Activated CD4-positive, alpha-beta memory T cell treated with anti-CD3 and anti-CD28 coated beads for 36 hours (primary cell): ENCODE data around the gene KAZALD1. TPM values are rescaled to one million over a fixed set of nuclear protein-coding genes. Genes with fewer than 3 reads are reported as not detected.
"Not testable (repeated sequence)": the region's sequence is repeated elsewhere in the genome, so short reads cannot be mapped to it uniquely, and the experiment has no call there.

Source experiments
- CTCF ChIA-PET: fragments of 350-600 bp; sonication (Branson Sonifier 250); formaldehyde crosslinking; loops from one replicate; lab custom pipeline; 2021; ENCODE audit warnings: antibody characterized with exemption, inconsistent platforms; lab: Charles Lee
- POLR2A ChIA-PET: fragments of 350-600 bp; sonication (Branson Sonifier 250); formaldehyde crosslinking; loops from one replicate; lab custom pipeline; 2021; ENCODE audit warnings: antibody characterized with exemption; lab: Charles Lee
- DNase-seq: peaks from one replicate; pipeline ENCODE4 v3.0.0-alpha.2; 2020
- H3K27ac Mint-ChIP-seq: one replicate; pipeline ENCODE4 v1.8.0; 2021; ENCODE audit warnings: mixed read lengths
- H3K27me3 Mint-ChIP-seq: one replicate; pipeline ENCODE4 v1.8.0; 2021; ENCODE audit warnings: mixed read lengths
- H3K36me3 Mint-ChIP-seq: one replicate; pipeline ENCODE4 v1.8.0; 2021; ENCODE audit warnings: mixed read lengths
- H3K4me1 Mint-ChIP-seq: one replicate; pipeline ENCODE4 v1.8.0; 2021; ENCODE audit warnings: low read depth, mixed read lengths
- H3K4me3 Mint-ChIP-seq: one replicate; pipeline ENCODE4 v1.8.0; 2021; ENCODE audit warnings: mild to moderate bottlenecking, mixed read lengths
- H3K9me3 Mint-ChIP-seq: one replicate; pipeline ENCODE4 v1.8.0; 2021; ENCODE audit warnings: mixed read lengths
- intact Hi-C: fragments of 100-400 bp; cut with micrococcal nuclease; formaldehyde crosslinking; loops from one replicate; pipeline ENCODE4 v1.15.1; 2023
- total RNA-seq, 2 experiments: library from RNA; stranded (reverse); gene quantifications; one replicate each; pipeline ENCODE4 v1.2.3, GENCODE V29; 2021

KAZALD1 gene
- total RNA-seq, 2 experiments from 2014 or later: 0.58 to 1.3 TPM

DNA sequence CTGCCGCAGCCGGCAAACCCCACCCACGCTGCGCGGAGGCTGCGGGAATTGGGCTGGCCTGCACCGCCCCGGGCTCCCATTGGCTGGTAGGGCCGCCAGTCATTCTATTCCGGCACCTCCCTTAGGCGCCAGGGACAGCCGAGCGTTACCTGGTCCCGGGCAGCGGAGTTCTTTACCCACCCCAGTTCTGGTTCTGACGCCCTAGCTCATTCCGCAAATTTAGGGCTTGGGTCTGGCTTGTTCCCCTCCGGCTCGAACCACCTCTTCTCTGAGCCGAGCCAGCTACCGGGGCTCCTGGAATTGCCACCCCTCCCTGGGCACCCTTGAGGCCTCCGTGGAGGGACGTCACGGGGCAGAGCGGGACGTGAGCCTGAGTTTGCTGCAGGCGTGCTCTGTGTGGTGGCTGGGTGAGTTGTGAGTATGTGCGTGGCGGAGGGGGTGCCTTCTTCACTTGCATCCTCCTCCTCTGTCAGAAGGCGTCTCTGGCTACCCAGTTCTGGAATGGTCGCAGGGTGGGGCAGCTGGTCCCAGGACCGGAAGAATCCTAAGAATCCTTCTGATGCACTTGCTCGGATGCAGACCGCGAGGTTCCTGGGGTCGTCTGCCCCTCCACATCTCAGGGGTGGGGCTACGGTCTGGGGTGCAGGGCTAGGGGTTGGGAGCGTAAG lies 30.5 kb upstream of the KAZALD1 start, which contains the start of the genes PDZD7 and SFXN3:
Gene PDZD7 (minus strand): TSS at position 2 of the 668 bp plus-strand sequence. CDS start 910 bp downstream, outside the sequence.
Gene SFXN3 (plus strand): TSS at position 107 of the 668 bp plus-strand sequence. CDS start 3,461 bp downstream, outside the sequence.
- H3K9me3 Mint-ChIP-seq: no peaks in the 10 kb centered on the region
- intact Hi-C loops: loop anchor here (2.0 to 5.0 kb wide), 2 partner anchors 18 to 119 kb away; partner anchors contain the start of gene SLF2

DNA sequence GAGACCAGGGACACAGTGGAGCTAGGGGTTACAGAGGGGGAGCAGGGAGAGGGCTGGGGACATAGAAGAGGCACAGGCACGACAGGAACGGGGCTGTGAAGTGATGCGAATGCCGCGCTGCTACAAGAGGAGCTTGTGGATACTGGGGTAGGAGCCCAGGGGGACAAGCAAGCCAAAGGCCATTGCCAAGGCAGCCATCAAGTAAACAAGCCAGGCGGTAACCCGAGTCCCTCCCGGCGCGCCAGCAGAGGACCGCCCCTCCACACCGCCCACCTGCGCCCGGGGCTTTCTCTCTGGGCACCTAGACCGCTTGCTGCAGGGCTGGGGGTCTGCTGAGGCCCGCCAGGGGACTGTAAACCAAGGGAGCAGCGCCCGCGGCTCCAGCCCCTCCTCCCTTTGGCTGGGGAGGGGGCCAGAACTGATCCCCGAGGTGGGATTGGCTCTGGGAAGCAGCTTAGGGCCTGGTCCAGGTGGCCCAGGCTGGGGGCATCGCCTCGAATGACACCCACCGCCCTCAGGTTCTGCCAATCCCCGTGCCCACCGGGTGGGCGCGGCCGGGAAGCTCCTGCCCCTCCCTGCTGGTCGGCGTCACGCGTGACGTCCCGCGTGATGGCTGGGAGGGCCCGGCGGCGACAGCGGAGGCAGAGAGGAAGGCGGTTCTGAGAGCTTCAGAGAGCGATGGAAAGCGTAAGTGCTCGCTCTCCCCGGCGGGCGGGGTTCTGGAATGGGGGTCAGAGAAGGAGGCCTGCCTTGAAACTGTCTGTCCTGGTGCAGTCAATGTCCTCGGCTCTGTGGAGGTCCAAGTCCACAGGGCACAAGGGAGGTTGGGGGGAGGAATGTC lies 29.8 kb upstream of the KAZALD1 start:
- peak overlapping the region; percentile 88 for H3K27ac Mint-ChIP-seq
- POLR2A ChIA-PET: interaction anchor here (0.9 to 3.0 kb wide), 9 partner anchors 10 to 45 kb away, joined by 3 to 14 read pairs (median 5); partner anchors contain the start of genes KAZALD1 and LZTS2
- peaks cover 6% of the 10 kb centered on the region for H3K36me3 Mint-ChIP-seq
- H3K4me1 Mint-ChIP-seq: peaks cover 17% of the 10 kb centered on the region
- peak; percentile 86 for DNase-seq
- no peaks in the 10 kb centered on the region for H3K27me3 Mint-ChIP-seq
- H3K9me3 Mint-ChIP-seq: no peaks in the 10 kb centered on the region
- peak overlapping the region; percentile 79 for H3K4me3 Mint-ChIP-seq
- intact Hi-C loops: loop anchor here (1.0 to 5.0 kb wide), 5 partner anchors 10 to 120 kb away; partner anchors contain the start of gene SLF2
- CTCF ChIA-PET: interaction anchor here (0.7 to 28.4 kb wide), 9 partner anchors 10 to 130 kb away, joined by 3 to 559 read pairs (median 25); partner anchors contain the start of genes KAZALD1 and LZTS2

More for the DNA sequence above, 30.5 kb upstream of the KAZALD1 start, which contains the start of the genes PDZD7 and SFXN3:
- Mint-ChIP-seq H3K27ac (peak within 1 kb of the TSS; percentile 84), H3K4me3 (peak within 1 kb of the TSS; percentile 79), H3K4me1 (peaks cover 17% of the 10 kb centered on the region), H3K27me3 (no peaks in the 10 kb centered on the region), H3K36me3 (peaks cover 6% of the 10 kb centered on the region)
- peak; percentile 98 for DNase-seq
- CTCF ChIA-PET: interaction anchor here (0.6 to 28.4 kb wide), 16 partner anchors 11 to 752 kb away, joined by 3 to 559 read pairs (median 4); partner anchors contain the start of genes KAZALD1, LZTS2 and NPM3
- POLR2A ChIA-PET: interaction anchor here (0.9 to 3.0 kb wide), 9 partner anchors 11 to 45 kb away, joined by 3 to 14 read pairs (median 5); partner anchors contain the start of genes KAZALD1 and LZTS2

GRCh38 chr10:101032637-101033224 lies 29.1 kb upstream of the KAZALD1 start:
- Mint-ChIP-seq H3K4me1 (peaks cover 17% of the 10 kb centered on the region), H3K4me3 (peak overlapping the region; percentile 79), H3K36me3 (peaks cover 8% of the 10 kb centered on the region), H3K9me3 (no peaks in the 10 kb centered on the region), H3K27me3 (no peaks in the 10 kb centered on the region), H3K27ac (peak overlapping the region; percentile 88)
- intact Hi-C loops: loop anchor here (1.0 to 5.0 kb wide), 4 partner anchors 10 to 120 kb away; partner anchors contain the start of gene SLF2
- DNase-seq: peak; percentile 79
- ChIA-PET CTCF (interaction anchor here (1.7 to 28.4 kb wide), 7 partner anchors 9 to 129 kb away, joined by 6 to 559 read pairs (median 28); partner anchors contain the start of gene KAZALD1), POLR2A (interaction anchor here (0.6 to 3.0 kb wide), 7 partner anchors 10 to 36 kb away, joined by 3 to 14 read pairs (median 5); partner anchors contain the start of gene KAZALD1)

DNA sequence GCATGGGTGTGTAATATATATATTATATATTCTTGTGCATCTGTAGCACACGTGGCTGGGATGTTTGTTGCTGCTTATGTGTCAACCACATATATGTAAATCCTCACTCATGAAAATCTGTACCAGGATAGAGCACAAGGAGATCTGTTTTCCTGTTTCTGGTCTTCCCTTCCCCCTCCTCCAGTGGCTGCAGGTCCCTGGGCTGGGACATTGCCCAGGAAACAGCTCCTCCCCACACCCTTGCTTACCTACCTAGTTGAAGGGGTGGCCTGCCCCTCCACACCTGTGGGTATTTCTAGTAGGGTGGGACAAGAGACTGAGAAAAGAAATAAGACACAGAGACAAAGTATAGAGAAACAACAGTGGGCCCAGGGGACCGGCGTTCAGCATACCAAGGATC lies 28.5 kb upstream of the KAZALD1 start:
- ChIA-PET POLR2A (interaction anchor here (0.6 kb wide), 1 partner anchor 16 kb away, joined by 3 read pairs; no protein-coding TSS in a partner anchor), CTCF (interaction anchor here (3.6 to 28.4 kb wide), 4 partner anchors 9 to 36 kb away, joined by 28 to 559 read pairs (median 91); partner anchors contain the start of gene KAZALD1)
- Mint-ChIP-seq H3K9me3 (no peaks in the 10 kb centered on the region), H3K36me3 (peaks cover 8% of the 10 kb centered on the region), H3K4me3 (peak overlapping the region; percentile 9), H3K4me1 (peaks cover 17% of the 10 kb centered on the region), H3K27ac (no peak overlapping the region), H3K27me3 (no peaks in the 10 kb centered on the region)
- no peak for DNase-seq
- intact Hi-C loops: loop anchor here (5.0 kb wide), 1 partner anchor 121 kb away; the partner anchor contains the start of gene SLF2

- not testable (repeated sequence) for DNase-seq, H3K27me3 Mint-ChIP-seq, H3K4me3 Mint-ChIP-seq, H3K27ac Mint-ChIP-seq, H3K9me3 Mint-ChIP-seq, H3K36me3 Mint-ChIP-seq
- peaks cover 17% of the 10 kb centered on the region for H3K4me1 Mint-ChIP-seq
- ChIA-PET POLR2A (interaction anchor here (0.6 kb wide), 1 partner anchor 986 kb away, joined by 4 read pairs; no protein-coding TSS in a partner anchor), CTCF (interaction anchor here (1.1 to 28.4 kb wide), 5 partner anchors 9 to 30 kb away, joined by 3 to 559 read pairs (median 5); partner anchors contain the start of gene KAZALD1)
- intact Hi-C loops: loop anchor here (5.0 kb wide), 1 partner anchor 122 kb away; the partner anchor contains the start of gene SLF2
Measured at GRCh38 chr10:101034404-101034803, 27.4 kb upstream of the KAZALD1 start.

GRCh38 chr10:101035314-101035713 lies 26.5 kb upstream of the KAZALD1 start:
- Mint-ChIP-seq H3K4me1 (peaks cover 17% of the 10 kb centered on the region), H3K27ac (no peak overlapping the region), H3K36me3 (peaks cover 8% of the 10 kb centered on the region), H3K9me3 (no peaks in the 10 kb centered on the region), H3K27me3 (no peaks in the 10 kb centered on the region), H3K4me3 (no peak overlapping the region)
- ChIA-PET CTCF (interaction anchor here (0.7 to 28.4 kb wide), 5 partner anchors 8 to 37 kb away, joined by 3 to 559 read pairs (median 5); partner anchors contain the start of gene KAZALD1), POLR2A (no interaction called here)
- intact Hi-C loops: no loop called here
- no peak for DNase-seq

DNA sequence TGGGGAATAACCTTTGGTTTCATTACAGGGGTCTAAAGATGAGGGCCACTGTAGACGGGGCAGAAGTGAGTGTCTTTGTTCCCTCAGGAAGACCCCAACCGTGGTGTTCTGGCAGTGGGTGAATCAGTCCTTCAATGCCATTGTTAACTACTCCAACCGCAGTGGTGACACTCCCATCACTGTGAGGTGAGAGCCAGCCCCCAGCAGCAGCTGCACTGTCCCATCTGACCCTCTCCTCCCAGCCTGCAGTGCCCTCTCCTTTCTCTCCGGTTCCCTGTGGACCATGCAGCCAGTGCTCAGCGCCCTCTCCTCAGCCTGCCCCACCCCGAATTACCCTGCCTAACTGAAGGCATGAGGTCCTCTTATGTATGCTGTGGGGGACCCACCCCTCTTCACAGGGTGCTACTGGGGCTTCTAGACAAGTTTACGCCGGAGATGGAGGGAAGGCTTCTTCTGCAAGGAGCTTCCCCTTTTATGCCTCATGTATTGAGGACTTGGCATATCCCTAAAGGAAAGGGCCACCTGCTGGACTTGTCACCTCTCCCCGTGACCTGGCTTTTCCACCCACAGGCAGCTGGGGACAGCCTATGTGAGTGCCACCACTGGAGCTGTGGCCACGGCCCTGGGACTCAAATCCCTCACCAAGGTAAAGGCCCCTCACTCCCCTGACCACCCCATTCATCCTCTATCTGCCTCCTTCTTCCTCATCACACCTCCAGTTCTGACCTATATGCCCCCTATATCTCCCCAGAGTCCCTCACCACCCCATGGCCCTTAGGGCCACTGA lies 25.7 kb upstream of the KAZALD1 start:
- Mint-ChIP-seq H3K9me3 (no peaks in the 10 kb centered on the region), H3K27me3 (no peaks in the 10 kb centered on the region), H3K4me3 (no peak overlapping the region), H3K27ac (no peak overlapping the region), H3K4me1 (peaks cover 15% of the 10 kb centered on the region), H3K36me3 (peaks cover 9% of the 10 kb centered on the region)
- no peak for DNase-seq
- intact Hi-C loops: no loop called here
- ChIA-PET CTCF (interaction anchor here (0.7 to 28.4 kb wide), 4 partner anchors 14 to 38 kb away, joined by 3 to 559 read pairs (median 72); partner anchors contain the start of gene KAZALD1), POLR2A (no interaction called here)

GRCh38 chr10:101036726-101037125 lies 25.1 kb upstream of the KAZALD1 start:
- peaks cover 9% of the 10 kb centered on the region for H3K36me3 Mint-ChIP-seq
- H3K4me3 Mint-ChIP-seq: no peak overlapping the region
- DNase-seq: no peak
- ChIA-PET POLR2A (no interaction called here), CTCF (interaction anchor here (1.6 to 28.4 kb wide), 3 partner anchors 14 to 28 kb away, joined by 7 to 559 read pairs (median 137); partner anchors contain the start of gene KAZALD1)
- no peak overlapping the region for H3K27ac Mint-ChIP-seq
- intact Hi-C loops: no loop called here
- H3K27me3 Mint-ChIP-seq: no peaks in the 10 kb centered on the region
- peaks cover 17% of the 10 kb centered on the region for H3K4me1 Mint-ChIP-seq
- H3K9me3 Mint-ChIP-seq: no peaks in the 10 kb centered on the region

DNA sequence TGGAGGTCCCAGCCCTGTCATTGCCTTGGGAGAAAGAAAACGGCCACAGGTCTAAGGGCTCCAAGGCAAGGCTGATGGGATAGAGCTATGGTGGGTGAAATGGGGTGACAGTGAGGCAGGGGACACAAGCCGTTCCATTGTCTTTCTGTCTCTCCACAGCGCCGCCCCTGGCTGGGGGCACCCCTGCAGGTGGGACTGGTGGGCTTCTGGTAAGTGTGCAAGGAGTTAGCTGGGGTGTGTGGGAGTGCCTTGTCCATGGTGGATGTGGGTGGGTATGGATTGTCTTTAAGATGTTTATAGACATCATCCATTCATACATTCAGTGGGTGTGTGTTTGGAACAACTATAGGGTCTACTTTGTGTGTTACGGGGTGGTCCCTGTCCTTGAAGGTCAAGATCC lies 23.3 kb upstream of the KAZALD1 start:
- intact Hi-C loops: no loop called here
- Mint-ChIP-seq H3K36me3 (peaks cover 9% of the 10 kb centered on the region), H3K4me1 (peaks cover 25% of the 10 kb centered on the region), H3K9me3 (no peaks in the 10 kb centered on the region), H3K4me3 (no peak overlapping the region), H3K27ac (no peak overlapping the region), H3K27me3 (no peaks in the 10 kb centered on the region)
- DNase-seq: no peak
- ChIA-PET POLR2A (no interaction called here), CTCF (interaction anchor here (1.0 to 28.4 kb wide), 3 partner anchors 13 to 102 kb away, joined by 3 to 559 read pairs (median 56); partner anchors contain the start of gene KAZALD1)

- ChIA-PET CTCF (interaction anchor here (0.7 to 28.4 kb wide), 5 partner anchors 8 to 102 kb away, joined by 4 to 559 read pairs (median 45); partner anchors contain the start of genes KAZALD1, PDZD7 and SFXN3), POLR2A (no interaction called here)
- intact Hi-C loops: loop anchor here (5.0 kb wide), 1 partner anchor 102 kb away; no protein-coding TSS in a partner anchor
- H3K27ac Mint-ChIP-seq: no peak overlapping the region
- peaks cover 21% of the 10 kb centered on the region for H3K4me1 Mint-ChIP-seq
- no peak overlapping the region for H3K4me3 Mint-ChIP-seq
- no peaks in the 10 kb centered on the region for H3K9me3 Mint-ChIP-seq
- no peaks in the 10 kb centered on the region for H3K27me3 Mint-ChIP-seq
- peaks cover 7% of the 10 kb centered on the region for H3K36me3 Mint-ChIP-seq
- no peak for DNase-seq
Measured at GRCh38 chr10:101040061-101040460, 21.7 kb upstream of the KAZALD1 start.
